Endothelial cell of umbilical vein (primary cell): ENCODE measurements around the gene MAP2K5. TPM values are rescaled to one million over a fixed set of nuclear protein-coding genes. Genes with fewer than 3 reads are reported as not detected.

ENCODE experiments used
- BruUV-seq: library from RNA; stranded (reverse); fragments of 400-500 nt; replicated peaks from 2 replicates; lab custom pipeline; 2021; lab: Mats Ljungman, UMichigan
- CTCF ChIA-PET: fragments of 300-600, 350-600 bp; sonication (Branson Sonifier 250); formaldehyde crosslinking; loops from one replicate; lab custom pipeline; 2021; ENCODE audit warnings: antibody characterized with exemption, inconsistent platforms; lab: Charles Lee
- POLR2A ChIA-PET: fragments of 300-600, 350-600 bp; sonication (Branson Sonifier 250); formaldehyde crosslinking; loops from one replicate; lab custom pipeline; 2021; ENCODE audit warnings: antibody characterized with exemption, inconsistent platforms; lab: Charles Lee
- DNase-seq: peaks from one replicate; pipeline ENCODE4 v3.0.0-alpha.2; 2011; ENCODE audit warnings: low read depth, low spot score
- FAIRE-seq: peaks from 2 replicates; lab custom pipeline; 2011; peaks lifted over from hg19 to GRCh38; lab: Jason Lieb, UNC
- H2AFZ ChIP-seq: 2 replicates; pipeline ENCODE4 v1.6.0; 2012; ENCODE audit warnings: low read depth, low read length, control low read depth, inconsistent platforms
- H3K27ac ChIP-seq: 2 replicates; pipeline ENCODE4 v1.5.1; 2011; ENCODE audit warnings: low read depth, mild to moderate bottlenecking, control low read depth, low read length, moderate library complexity; ENCODE audit not compliant: insufficient read depth
- H3K27me3 ChIP-seq, 2 experiments: 2 replicates each; pipeline versions ENCODE4 v1.6.0 to v1.6.1; 2011; ENCODE audit warnings: low read length in 2 of 2, mixed read lengths in 1 of 2; ENCODE audit not compliant: control insufficient read depth in 2 of 2, insufficient read depth in 2 of 2
- H3K36me3 ChIP-seq, 2 experiments: 2 replicates in 1 of 2; 3 replicates in 1 of 2; pipeline ENCODE4 v1.5.1; 2011; ENCODE audit warnings: low read length in 2 of 2, mild to moderate bottlenecking in 1 of 2, moderate library complexity in 1 of 2; ENCODE audit not compliant: control insufficient read depth in 2 of 2, insufficient read depth in 2 of 2; ENCODE audit errors: extremely low read depth in 1 of 2
- H3K4me1 ChIP-seq: 3 replicates; pipeline ENCODE4 v1.5.1; 2011; ENCODE audit warnings: mild to moderate bottlenecking, low read length; ENCODE audit not compliant: control insufficient read depth, insufficient read depth; ENCODE audit errors: extremely low read depth
- H3K4me2 ChIP-seq: 2 replicates; pipeline ENCODE4 v1.6.1; 2011; ENCODE audit warnings: low read length, control low read depth, mixed read lengths; ENCODE audit not compliant: insufficient read depth
- H3K4me3 ChIP-seq, 3 experiments: fragments of 200-600 bp in 1 of 3; sonication (generic), shearing (Covaris generic) in 1 of 3; replicated peaks in 1 of 3; 2 replicates each; pipeline ENCODE4 v1.5.1; 2011 to 2016; ENCODE audit warnings: control low read depth in 3 of 3, low read length in 3 of 3, mild to moderate bottlenecking in 2 of 3, inconsistent platforms in 1 of 3, low read depth in 1 of 3, moderate library complexity in 1 of 3; ENCODE audit not compliant: insufficient read depth in 1 of 3
- H3K79me2 ChIP-seq: 2 replicates; pipeline ENCODE4 v1.6.0; 2012; ENCODE audit warnings: low read length, inconsistent platforms; ENCODE audit not compliant: control insufficient read depth, insufficient read depth
- H3K9ac ChIP-seq: replicated peaks from 2 replicates; pipeline ENCODE3; 2011; ENCODE audit warnings: low read length, control low read depth; ENCODE audit not compliant: insufficient read depth; ENCODE audit errors: extremely low read depth
- H3K9me1 ChIP-seq: replicated peaks from 3 replicates; pipeline ENCODE4 v1.6.0; 2011; ENCODE audit warnings: mild to moderate bottlenecking, low read length; ENCODE audit not compliant: control insufficient read depth, insufficient read depth; ENCODE audit errors: extremely low read depth
- H3K9me3 ChIP-seq: replicated peaks from 2 replicates; pipeline ENCODE4 v1.5.1; 2012; ENCODE audit warnings: low read length, inconsistent platforms; ENCODE audit not compliant: control insufficient read depth, insufficient read depth
- H4K20me1 ChIP-seq: replicated peaks from 2 replicates; pipeline ENCODE3; 2011; ENCODE audit warnings: mild to moderate bottlenecking, low read length; ENCODE audit not compliant: control insufficient read depth, insufficient read depth; ENCODE audit errors: extremely low read depth
- CTCF ChIP-seq, 2 donors: IDR thresholded peaks; 1 replicate in 1 of 2; 2 replicates in 1 of 2; pipeline ENCODE4 v1.5.1; 2011; ENCODE audit warnings: low read length in 2 of 2, mild to moderate bottlenecking in 2 of 2, moderate library complexity in 2 of 2, control low read depth in 1 of 2, inconsistent platforms in 1 of 2, low read depth in 1 of 2; ENCODE audit not compliant: insufficient read depth in 1 of 2; ENCODE audit errors: extremely low read depth in 1 of 2
- EZH2 ChIP-seq: IDR thresholded peaks from 2 replicates; pipeline ENCODE4 v1.6.1; 2012; ENCODE audit warnings: borderline replicate concordance, low read depth, mild to moderate bottlenecking, moderate library complexity, low read length, inconsistent platforms; ENCODE audit not compliant: severe bottlenecking
- FOS ChIP-seq: IDR thresholded peaks from 2 replicates; pipeline ENCODE4 v1.6.1; 2011; ENCODE audit warnings: mild to moderate bottlenecking, low read length, moderate library complexity, borderline replicate concordance; ENCODE audit not compliant: insufficient read depth
- GATA2 ChIP-seq: IDR thresholded peaks from 2 replicates; pipeline ENCODE4 v1.7.0; 2011; ENCODE audit warnings: low read depth, mild to moderate bottlenecking, moderate library complexity, mixed read lengths, low read length; ENCODE audit not compliant: insufficient read length, insufficient read depth
- JUN ChIP-seq: IDR thresholded peaks from 2 replicates; pipeline ENCODE4 v1.6.1; 2011; ENCODE audit warnings: borderline replicate concordance, low read depth; ENCODE audit not compliant: insufficient read length, insufficient read depth
- MAX ChIP-seq: IDR thresholded peaks from 2 replicates; pipeline ENCODE4 v1.6.1; 2011; ENCODE audit not compliant: insufficient read depth, insufficient read length
- MYC ChIP-seq: IDR thresholded peaks from one replicate; pipeline ENCODE4 v1.6.1; 2011; ENCODE audit warnings: mild to moderate bottlenecking, low read depth, low read length
- POLR2A ChIP-seq: IDR thresholded peaks from 2 replicates; pipeline ENCODE4 v1.6.1; 2012; ENCODE audit warnings: low read depth, mild to moderate bottlenecking, control low read depth, low read length
- POLR2AphosphoS5 ChIP-seq: IDR thresholded peaks from 2 replicates; pipeline ENCODE4 v1.6.1; 2012; ENCODE audit warnings: low read depth, mild to moderate bottlenecking, control low read depth, low read length, moderate library complexity; ENCODE audit not compliant: insufficient read depth
- dilution Hi-C: fragments of 300-500 bp; cut with MboI; formaldehyde crosslinking; loops from one replicate; pipeline ENCODE4 v1.15.0; 2019; ENCODE audit warnings: low sequenced_read_pairs; ENCODE audit not compliant: extremely low pct_ligation_motif_present
- intact Hi-C: fragments of 100-400 bp; cut with micrococcal nuclease; formaldehyde crosslinking; loops from one replicate; pipeline ENCODE4 v1.10.0; 2022
- polyA plus RNA-seq, 4 experiments: library from polyadenylated mRNA; depleted of rRNA in 3 of 4; stranded (reverse) in 3 of 4; unstranded in 1 of 4; fragments of >200 nt; gene quantifications; 2 replicates each; pipeline versions ENCODE4 v1.2.1 to v1.2.3, GENCODE V29; 2011 to 2012; ENCODE audit warnings: missing spikeins in 1 of 4
- total RNA-seq: library from RNA; stranded (reverse); gene quantifications from 2 replicates; pipeline ENCODE4 v1.2.3, GENCODE V29; 2021

Gene MAP2K5
- total and polyA plus RNA-seq, 2 donors (not counting 3 experiments of a cell fraction or from before 2014, with no cell fraction given): 4.9 to 24.7 TPM

- Histone ChIP-seq H3K9me3 (no peaks in the 10 kb centered on the region), H3K4me3 (no peak overlapping the region), H3K27ac (no peak overlapping the region), H3K9me1 (no peaks in the 10 kb centered on the region), H3K79me2 (no peaks in the 10 kb centered on the region), H3K36me3 (no peaks in the 10 kb centered on the region), H3K9ac (no peak overlapping the region), H2AFZ (no peak overlapping the region), H3K4me1 (no peaks in the 10 kb centered on the region), H4K20me1 (no peaks in the 10 kb centered on the region), H3K4me2 (no peak overlapping the region), H3K27me3 (no peaks in the 10 kb centered on the region)
- intact Hi-C loops: no loop called here
- dilution Hi-C loops: no loop called here
- DNase-seq: no peak
- CTCF ChIA-PET: interaction anchor here (0.9 to 1.2 kb wide), 2 partner anchors 11 to 12 kb away, joined by 3 read pairs; no protein-coding TSS in a partner anchor
- POLR2A ChIA-PET: no interaction called here
- TF ChIP-seq JUN (no peak), GATA2 (no peak), POLR2A (no peak), MYC (no peak), CTCF (IDR thresholded peaks at IDR 0.05; ENCODE audit: extremely low read depth in 1 of 2, insufficient read depth in 1 of 2, low read depth in 1 of 2, low read length in 2 of 2) (no peak), EZH2 (no peak), FOS (no peak), POLR2AphosphoS5 (no peak), MAX (no peak)
- FAIRE-seq: no peak
- no TSS peak for BruUV-seq
These were observed 17.8 kb downstream of the MAP2K5 start for GRCh38 chr15:67560320-67560719.
